Renal pelvis (tissue), 4 donors: Measurements from ENCODE around the gene HIGD2A. TPM values are rescaled to one million over a fixed set of nuclear protein-coding genes. Genes with fewer than 3 reads are reported as not detected.
A peak's percentile ranks its signal among the peaks of the same experiment; 100 is the strongest.

Source experiments
- DNase-seq: peaks from one replicate; pipeline ENCODE4 v3.0.0-alpha.2; 2013
- polyA plus RNA-seq, 3 donors: library from polyadenylated mRNA; unstranded; fragments of 120-200 nt; gene quantifications; one replicate each; pipeline ENCODE4 v1.2.1, GENCODE V29; 2013; ENCODE audit not compliant: insufficient read length in 3 of 3

HIGD2A gene
- polyA plus RNA-seq, 3 donors = 104 to 127 (median 124) TPM

GRCh38 chr5:176364765-176365350 is 23.7 kb upstream of the HIGD2A start:
- no peak for DNase-seq

DNA sequence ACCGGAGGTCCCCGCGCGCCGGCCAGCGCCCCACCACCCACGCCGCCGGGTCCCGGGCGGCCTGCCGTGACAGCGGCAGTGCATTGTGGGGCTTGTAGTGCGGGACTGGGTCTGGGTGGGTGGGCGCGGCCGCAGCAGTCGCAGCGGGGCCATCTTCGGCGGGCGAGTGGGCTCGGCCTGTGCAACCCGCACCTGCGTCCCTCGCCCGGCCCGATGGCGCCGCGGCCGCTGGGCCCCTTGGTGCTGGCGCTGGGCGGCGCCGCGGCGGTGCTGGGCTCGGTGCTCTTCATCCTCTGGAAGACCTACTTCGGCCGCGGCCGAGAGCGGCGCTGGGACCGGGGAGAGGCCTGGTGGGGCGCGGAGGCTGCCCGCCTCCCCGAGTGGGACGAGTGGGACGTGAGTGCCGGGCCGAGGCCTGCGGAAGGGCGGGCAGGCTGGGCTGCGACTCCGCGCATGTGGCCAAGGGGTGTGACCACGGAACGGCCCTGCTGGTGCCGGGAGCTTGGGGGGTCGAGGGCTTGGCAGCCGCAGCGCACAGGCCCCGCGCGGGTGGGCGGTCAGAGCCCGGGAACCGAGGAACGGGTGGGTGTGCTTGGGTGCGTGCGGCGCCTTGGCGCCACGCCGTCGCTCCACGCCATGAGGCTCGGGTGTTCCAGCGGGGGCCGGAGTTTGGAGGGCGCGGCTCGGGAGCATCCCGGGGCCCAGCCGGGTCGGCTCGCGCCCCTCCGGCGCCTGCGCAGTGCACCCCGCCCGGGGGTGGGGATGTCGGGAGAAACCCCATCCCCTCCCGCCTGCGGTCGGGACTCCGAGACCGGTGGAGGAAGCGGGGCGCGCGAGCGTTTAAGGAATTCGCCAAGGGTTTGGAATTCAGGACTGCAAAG is 23.0 kb upstream of the HIGD2A start, which contains the start of gene ARL10:
Gene ARL10 (plus strand): TSS at position 137 of the 881 bp plus-strand sequence. CDS start 77 bp downstream, at position 214.
- peak; percentile 24 for DNase-seq

DNA sequence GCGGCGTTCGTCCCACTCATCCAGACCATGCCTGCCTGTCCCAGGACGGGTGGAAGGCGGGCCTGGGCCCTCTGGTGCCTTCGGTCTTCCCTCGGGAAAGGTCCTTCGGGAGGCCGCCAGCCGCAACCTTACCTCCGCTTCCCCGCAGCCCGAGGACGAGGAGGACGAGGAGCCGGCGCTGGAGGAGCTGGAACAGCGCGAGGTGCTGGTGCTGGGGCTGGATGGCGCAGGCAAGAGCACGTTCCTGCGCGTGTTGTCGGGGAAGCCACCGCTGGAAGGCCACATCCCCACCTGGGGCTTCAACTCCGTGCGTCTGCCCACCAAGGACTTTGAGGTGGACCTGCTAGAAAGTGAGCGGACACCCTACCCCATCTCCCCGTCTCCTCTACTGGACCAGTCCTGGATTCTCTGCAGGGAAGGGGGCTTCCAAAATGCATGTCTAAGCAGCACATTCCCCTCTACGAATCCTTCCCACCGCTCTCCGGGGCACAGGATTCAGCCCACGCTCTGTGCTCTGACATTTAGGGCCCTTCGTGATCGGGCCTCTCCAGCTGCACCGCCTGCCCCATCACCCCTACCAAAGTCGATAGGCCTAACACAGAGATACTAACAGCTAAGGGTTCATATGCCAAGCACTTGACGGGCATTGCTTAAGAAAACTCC is 22.2 kb upstream of the HIGD2A start:
- peak; percentile 8 for DNase-seq

GRCh38 chr5:176368726-176369125 is 19.8 kb upstream of the HIGD2A start:
- no peak for DNase-seq

DNA sequence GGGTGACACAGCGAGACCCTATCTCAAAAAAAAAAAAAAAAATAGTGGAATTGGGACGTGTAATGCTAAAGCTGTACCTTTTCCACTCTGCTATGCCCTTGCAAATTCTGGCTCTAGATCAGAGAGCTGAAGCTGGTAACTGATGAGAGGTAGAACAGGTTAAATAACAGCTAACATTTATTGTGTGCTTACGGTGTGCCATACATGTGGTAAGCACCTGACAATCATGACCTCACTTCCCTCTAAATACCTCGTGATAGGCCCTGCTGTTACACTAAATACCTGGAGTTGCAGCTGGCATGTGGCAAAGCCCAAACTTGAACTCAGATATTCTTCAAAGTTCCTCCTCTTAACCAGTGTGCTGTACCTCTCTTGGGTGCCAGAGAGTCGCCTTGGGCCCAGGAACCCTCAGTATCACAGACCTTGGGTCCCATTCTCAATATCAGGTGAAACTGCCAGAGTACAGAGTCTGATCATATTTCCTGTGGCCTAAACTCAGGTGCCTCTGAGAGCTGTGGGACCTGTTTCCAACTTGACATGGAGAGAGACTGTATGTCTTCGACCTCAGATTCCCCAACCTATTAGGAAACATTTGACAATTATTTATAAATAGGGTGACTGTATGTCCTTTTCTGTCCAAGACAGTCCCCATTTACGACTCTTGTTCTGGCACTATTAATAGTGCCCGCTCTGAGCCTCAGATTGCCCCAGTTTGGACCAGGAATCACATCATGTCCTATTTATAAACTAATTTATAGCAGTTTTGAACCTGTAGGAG is 18.4 kb upstream of the HIGD2A start:
- DNase-seq = no peak

GRCh38 chr5:176371621-176372539 is 16.7 kb upstream of the HIGD2A start:
- DNase-seq = no peak

DNA sequence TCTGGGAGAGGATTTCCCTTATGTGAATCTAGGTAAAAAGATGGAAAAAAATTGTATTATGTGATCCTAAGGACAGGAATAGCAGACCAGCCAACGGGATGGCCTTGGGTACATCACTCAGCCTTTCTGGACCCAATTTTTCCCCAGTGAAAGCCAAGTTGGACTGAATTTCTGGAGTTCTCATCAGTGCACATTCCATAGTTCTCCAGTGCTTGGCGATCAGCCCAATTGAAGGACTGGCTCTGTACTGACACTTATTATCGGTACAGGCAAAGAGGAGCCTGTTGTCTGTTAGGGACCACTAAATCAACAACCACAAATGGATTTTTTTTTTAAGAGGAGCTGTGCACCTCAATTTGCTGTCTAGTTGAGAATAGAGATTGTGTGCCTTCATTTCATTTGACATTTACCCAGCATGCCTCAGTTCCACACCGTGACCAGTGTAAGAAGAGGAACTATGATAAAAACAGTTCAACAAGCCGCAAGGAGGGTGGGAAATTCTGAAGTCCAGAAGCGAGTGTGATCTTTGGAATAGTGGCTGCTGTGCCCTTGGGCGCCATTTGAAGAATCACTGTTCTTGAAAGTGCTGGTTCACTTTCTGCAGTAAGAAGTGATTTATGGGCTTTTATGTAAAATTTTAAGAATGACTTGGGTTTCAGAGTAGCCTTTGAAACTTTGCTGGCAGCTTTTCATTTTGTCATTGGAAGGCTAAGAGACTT is 15.3 kb upstream of the HIGD2A start:
- no peak for DNase-seq

DNA sequence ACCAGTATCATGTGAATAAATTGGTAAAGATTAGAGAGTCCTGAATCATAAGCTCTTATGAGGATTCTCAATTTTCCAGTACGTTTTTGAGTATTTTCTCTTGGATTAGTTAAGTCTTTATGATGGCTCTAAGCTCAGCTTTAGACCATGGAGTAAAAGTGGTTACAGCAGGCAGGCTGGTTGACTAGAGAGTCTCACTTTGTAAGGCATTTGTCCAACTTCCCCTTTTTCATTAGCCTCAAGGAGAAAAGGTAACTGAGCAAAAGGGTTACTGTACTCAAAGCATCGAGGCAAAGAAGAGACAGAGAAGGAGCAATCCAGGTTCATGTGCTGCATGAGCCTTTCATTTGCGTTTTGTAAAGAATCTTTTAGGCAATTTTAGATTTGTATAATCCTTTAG is 8.7 kb upstream of the HIGD2A start:
- no peak for DNase-seq

DNA sequence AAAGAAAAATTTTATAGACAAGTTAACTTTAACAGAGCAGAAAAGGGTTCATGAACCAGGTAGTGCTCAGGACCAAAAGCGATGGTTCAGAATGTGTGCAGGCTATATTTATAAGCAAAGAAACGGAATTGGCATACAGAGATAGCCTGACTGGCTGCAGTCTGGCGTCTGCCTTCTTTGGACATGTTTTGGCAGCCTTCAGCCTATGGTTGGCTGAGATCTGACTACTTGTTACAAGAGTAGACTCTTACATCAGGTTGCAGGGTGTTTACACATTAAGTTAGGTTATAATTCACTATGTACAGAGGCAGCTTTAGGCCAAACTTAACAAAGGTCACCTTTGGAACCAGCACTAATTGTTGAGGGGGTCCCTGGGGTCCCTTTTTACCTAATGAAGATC is 7.1 kb upstream of the HIGD2A start:
- DNase-seq = no peak

GRCh38 chr5:176381979-176382378 is 6.6 kb upstream of the HIGD2A start:
- no peak for DNase-seq

- DNase-seq = no peak
Measured at GRCh38 chr5:176382721-176383120, 5.8 kb upstream of the HIGD2A start.

- no peak for DNase-seq
Measured at GRCh38 chr5:176383248-176383905, 5.2 kb upstream of the HIGD2A start.

- no peak for DNase-seq
Measured at GRCh38 chr5:176383961-176384360, 4.6 kb upstream of the HIGD2A start.

GRCh38 chr5:176384366-176384930 is 4.1 kb upstream of the HIGD2A start:
- no peak for DNase-seq

- no peak for DNase-seq
Measured at GRCh38 chr5:176384991-176385390, 3.6 kb upstream of the HIGD2A start.

GRCh38 chr5:176386491-176386890 is 2.1 kb upstream of the HIGD2A start:
- DNase-seq = no peak

- DNase-seq = no peak
Measured at GRCh38 chr5:176387384-176387925, 1.1 kb upstream of the HIGD2A start.

DNA sequence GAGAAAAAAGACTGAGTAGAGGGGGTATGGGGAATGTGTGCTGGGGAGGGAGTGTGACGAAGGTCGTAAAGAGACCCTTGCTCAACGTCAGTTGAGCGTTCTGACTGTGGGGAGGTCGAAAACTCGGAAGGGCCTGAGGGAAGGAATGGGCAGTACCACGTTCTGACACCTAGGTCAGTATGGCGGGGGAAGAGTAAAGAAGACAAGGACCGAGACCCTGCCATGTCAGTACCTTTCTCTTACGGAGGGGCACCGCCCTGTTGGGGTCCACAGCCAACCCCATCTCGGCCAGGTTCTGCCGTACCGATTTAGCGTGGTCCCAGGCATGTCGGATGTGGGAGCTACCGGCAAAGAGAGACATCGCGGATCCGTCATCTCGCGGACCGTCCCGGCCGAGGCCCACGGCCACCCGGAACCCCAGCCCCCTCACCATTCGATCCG is 528 bp upstream of the HIGD2A start:
- DNase-seq = peak; percentile 16
